ENCODE measurements around the gene RPS3.
"Not testable (repeated sequence)": the region's sequence is repeated elsewhere in the genome, so short reads cannot be mapped to it uniquely, and the experiment has no call there.

Gene RPS3

GRCh38 chr11:75399344-75400145, at the start of gene RPS3:
Gene RPS3, plus strand, starts transcription at chr11:75399518. Its CDS starts 30 bp downstream, at chr11:75399548.
- DNase-seq (ENCODE audit: low read depth), result peak; percentile 78

GRCh38 chr11:75349521-75350116, 49.7 kb upstream of the RPS3 start:
- no peak for DNase-seq (ENCODE audit: low read depth)

- no peak for DNase-seq (ENCODE audit: low read depth)
Measured at GRCh38 chr11:75350122-75350742, 49.1 kb upstream of the RPS3 start.

- DNase-seq (ENCODE audit: low read depth), result peak; percentile 9
Measured at GRCh38 chr11:75350743-75351540, 48.4 kb upstream of the RPS3 start.

GRCh38 chr11:75351541-75351790, 47.9 kb upstream of the RPS3 start, which contains the start of gene ARRB1:
Gene ARRB1, minus strand, starts transcription at chr11:75351661. Its CDS starts 54 bp downstream, at chr11:75351607.
- DNase-seq (ENCODE audit: low read depth), result no peak

- peak; percentile 36 for DNase-seq (ENCODE audit: low read depth)
Measured at GRCh38 chr11:75351791-75352587, 47.3 kb upstream of the RPS3 start.

GRCh38 chr11:75352588-75353206, 46.6 kb upstream of the RPS3 start:
- DNase-seq (ENCODE audit: low read depth), result no peak

GRCh38 chr11:75355051-75355450, 44.3 kb upstream of the RPS3 start:
- no peak for DNase-seq (ENCODE audit: low read depth)

- DNase-seq (ENCODE audit: low read depth), result no peak
Measured at GRCh38 chr11:75356613-75357012, 42.7 kb upstream of the RPS3 start.

GRCh38 chr11:75362285-75362684, 37.0 kb upstream of the RPS3 start:
- DNase-seq (ENCODE audit: low read depth), result not testable (repeated sequence)

GRCh38 chr11:75365711-75366181, 33.6 kb upstream of the RPS3 start:
- DNase-seq (ENCODE audit: low read depth), result no peak

- not testable (repeated sequence) for DNase-seq (ENCODE audit: low read depth)
Measured at GRCh38 chr11:75366826-75367225, 32.5 kb upstream of the RPS3 start.

GRCh38 chr11:75369560-75370255, 29.6 kb upstream of the RPS3 start:
- DNase-seq (ENCODE audit: low read depth), result no peak

GRCh38 chr11:75371949-75372876, 27.1 kb upstream of the RPS3 start:
- no peak for DNase-seq (ENCODE audit: low read depth)

- no peak for DNase-seq (ENCODE audit: low read depth)
Measured at GRCh38 chr11:75373201-75373600, 26.1 kb upstream of the RPS3 start.

GRCh38 chr11:75374646-75375045, 24.7 kb upstream of the RPS3 start:
- DNase-seq (ENCODE audit: low read depth), result no peak

- no peak for DNase-seq (ENCODE audit: low read depth)
Measured at GRCh38 chr11:75375626-75376025, 23.7 kb upstream of the RPS3 start.

- no peak for DNase-seq (ENCODE audit: low read depth)
Measured at GRCh38 chr11:75376175-75376574, 23.1 kb upstream of the RPS3 start.

GRCh38 chr11:75378776-75379175, 20.5 kb upstream of the RPS3 start:
- not testable (repeated sequence) for DNase-seq (ENCODE audit: low read depth)

Data from activated gamma-delta T cell treated with anti-CD3 and anti-CD28 coated beads, Interleukin-2, amount 50 U/mL, for 16 hours (primary cell).